Esophagus muscularis mucosa (tissue), 4 donors: ENCODE results near the gene ADAMTSL1. TPM values are rescaled to one million over a fixed set of nuclear protein-coding genes. Genes with fewer than 3 reads are reported as not detected.

ENCODE experiments used
- DNase-seq: peaks from one replicate; pipeline ENCODE4 v3.0.0-alpha.2; 2017; ENCODE audit errors: extremely low spot score
- H3K27ac ChIP-seq, 4 donors: fragments of 200-600 bp; sonication (generic); replicated peaks in 1 of 4; 1 replicate in 3 of 4; 2 replicates in 1 of 4; pipeline ENCODE4 v1.5.1; 2016 to 2019; ENCODE audit warnings: mild to moderate bottlenecking in 1 of 4
- H3K27me3 ChIP-seq, 4 donors: fragments of 200-600 bp; sonication (generic); one replicate each; pipeline versions ENCODE4 v1.5.1 to v1.6.0; 2016 to 2019
- H3K36me3 ChIP-seq, 4 donors: fragments of 200-600 bp; sonication (generic); one replicate each; pipeline ENCODE4 v1.5.1; 2016 to 2019
- H3K4me1 ChIP-seq, 4 donors: fragments of 200-600 bp; sonication (generic); one replicate each; pipeline ENCODE4 v1.5.1; 2016 to 2019
- H3K4me3 ChIP-seq, 4 donors: fragments of 200-600 bp; sonication (generic); 1 replicate in 2 of 4; 2 replicates in 2 of 4; pipeline ENCODE4 v1.5.1; 2016 to 2019; ENCODE audit warnings: mild to moderate bottlenecking in 4 of 4, moderate library complexity in 1 of 4
- H3K9me3 ChIP-seq, 4 donors: fragments of 200-600 bp; sonication (generic); 1 replicate in 3 of 4; 2 replicates in 1 of 4; pipeline ENCODE4 v1.5.1; 2016 to 2019
- CTCF ChIP-seq, 3 experiments: fragments of 200-600 bp in 2 of 3; fragments of 450-650 bp in 1 of 3; sonication (generic) in 2 of 3; IDR thresholded peaks; one replicate each; pipeline ENCODE4 v1.5.1; 2017 to 2019; ENCODE audit warnings: antibody characterized with exemption in 3 of 3, mild to moderate bottlenecking in 2 of 3, moderate library complexity in 1 of 3
- EP300 ChIP-seq: sonication (generic); formaldehyde crosslinking; IDR thresholded peaks from one replicate; pipeline ENCODE4 v1.6.1; 2017; ENCODE audit warnings: antibody characterized with exemption
- POLR2A ChIP-seq: fragments of 450-650 bp; IDR thresholded peaks from one replicate; pipeline ENCODE4 v1.6.1; 2017; ENCODE audit warnings: antibody characterized with exemption, moderate library complexity, mild to moderate bottlenecking, low read depth
- POLR2AphosphoS5 ChIP-seq, 2 donors: sonication (generic); formaldehyde crosslinking; IDR thresholded peaks; one replicate each; pipeline ENCODE4 v1.6.1; 2017; ENCODE audit warnings: antibody characterized with exemption in 2 of 2
- WGBS: methylation state at CpG from one replicate; pipeline ENCODE4 v1.1.5; 2018; 5-methylcytosine and 5-hydroxymethylcytosine counted together
- intact Hi-C: fragments of 100-400 bp; cut with DNase I; formaldehyde crosslinking; loops from one replicate; pipeline ENCODE4 v1.15.1; 2023
- total RNA-seq, 4 donors: library from RNA; depleted of rRNA; stranded (reverse); fragments of >200 nt; gene quantifications; one replicate each; pipeline versions ENCODE4 v1.1.0 to v1.2.1, GENCODE V29; 2016

Gene ADAMTSL1
- total RNA-seq, 4 donors from 2014 or later = 81.7 to 172 (median 145) TPM

DNA sequence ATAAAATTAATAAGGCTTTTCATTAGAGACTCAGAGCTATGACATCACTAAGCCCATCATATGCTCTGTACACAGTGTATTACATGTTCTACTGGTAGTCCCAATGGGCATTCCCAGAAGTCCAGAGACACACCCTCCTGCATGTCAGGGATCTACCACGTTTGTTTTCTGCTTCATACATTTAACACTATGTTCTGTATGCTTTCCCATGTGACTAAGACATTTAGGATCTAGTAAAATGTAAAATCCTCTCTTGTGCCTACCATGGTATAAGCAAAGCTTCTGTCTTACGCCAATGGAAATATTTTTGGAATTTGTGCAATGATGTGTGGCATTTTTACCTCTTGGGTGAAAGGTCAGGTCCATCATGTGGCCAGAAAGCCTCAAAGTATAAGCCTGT lies 192.4 kb downstream of the ADAMTSL1 start:
- Histone ChIP-seq H3K36me3 (no peaks in the 10 kb centered on the region), H3K9me3 (no peaks in the 10 kb centered on the region), H3K27me3 (no peaks in the 10 kb centered on the region), H3K4me3 (no peak overlapping the region), H3K27ac (no peak overlapping the region), H3K4me1 (peaks cover 0 to 24% (median 17%) of the 10 kb centered on the region in 4 donors)
- TF ChIP-seq POLR2AphosphoS5 (IDR thresholded peaks at IDR 0.05) (no peak), POLR2A (no peak), EP300 (no peak), CTCF (IDR thresholded peaks at IDR 0.05) (no peak)
- intact Hi-C loops = no loop called here
- WGBS = 44% methylated on average over 2 of the region's 2 CpGs
- no peak for DNase-seq

GRCh38 chr9:18666986-18667772 lies 193.2 kb downstream of the ADAMTSL1 start:
- Histone ChIP-seq H3K9me3 (no peaks in the 10 kb centered on the region), H3K27ac (no peak overlapping the region), H3K4me3 (no peak overlapping the region), H3K36me3 (no peaks in the 10 kb centered on the region), H3K4me1 (peaks cover 0 to 24% (median 17%) of the 10 kb centered on the region in 4 donors), H3K27me3 (no peaks in the 10 kb centered on the region)
- intact Hi-C loops = no loop called here
- TF ChIP-seq POLR2AphosphoS5 (IDR thresholded peaks at IDR 0.05) = no peak
- TF ChIP-seq POLR2A = no peak
- no peak for TF ChIP-seq EP300
- TF ChIP-seq CTCF (IDR thresholded peaks at IDR 0.05) = no peak
- no peak for DNase-seq
- WGBS = 74% methylated on average over 6 of the region's 6 CpGs

GRCh38 chr9:18668944-18669343 lies 195.0 kb downstream of the ADAMTSL1 start:
- DNase-seq = no peak
- no peaks in the 10 kb centered on the region for H3K27me3 ChIP-seq
- no peak overlapping the region for H3K27ac ChIP-seq
- peaks cover 0 to 24% (median 17%) of the 10 kb centered on the region in 4 donors for H3K4me1 ChIP-seq
- intact Hi-C loops = no loop called here
- no peak for TF ChIP-seq EP300
- no peak for TF ChIP-seq CTCF (IDR thresholded peaks at IDR 0.05)
- TF ChIP-seq POLR2A = no peak
- TF ChIP-seq POLR2AphosphoS5 (IDR thresholded peaks at IDR 0.05) = no peak
- H3K36me3 ChIP-seq = no peaks in the 10 kb centered on the region
- no peak overlapping the region for H3K4me3 ChIP-seq
- WGBS = 63% methylated on average over 2 of the region's 2 CpGs
- no peaks in the 10 kb centered on the region for H3K9me3 ChIP-seq

DNA sequence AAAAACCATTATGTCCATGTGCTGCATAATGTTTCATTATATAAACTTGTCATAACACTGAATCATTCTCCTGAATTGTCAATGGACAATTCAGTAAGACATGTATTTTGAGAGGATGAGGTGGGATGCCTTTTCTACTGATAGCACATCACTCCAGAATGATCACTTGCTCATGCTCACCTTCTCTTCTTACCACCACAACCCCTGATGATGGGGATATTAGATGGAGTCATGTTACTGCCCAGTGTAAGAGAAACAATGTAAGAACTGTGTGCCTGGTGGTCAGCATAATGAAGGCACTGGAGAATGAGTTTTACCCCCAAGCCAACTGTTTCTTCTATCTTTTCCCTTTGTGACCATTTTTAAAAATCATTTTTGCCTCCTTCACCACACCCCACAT lies 198.8 kb downstream of the ADAMTSL1 start:
- no peaks in the 10 kb centered on the region for H3K27me3 ChIP-seq
- no peak overlapping the region for H3K27ac ChIP-seq
- peaks cover 0 to 14% (median 11%) of the 10 kb centered on the region in 4 donors for H3K4me1 ChIP-seq
- no peaks in the 10 kb centered on the region for H3K36me3 ChIP-seq
- TF ChIP-seq CTCF (IDR thresholded peaks at IDR 0.05) (no peak), EP300 (no peak), POLR2AphosphoS5 (IDR thresholded peaks at IDR 0.05) (no peak), POLR2A (no peak)
- H3K4me3 ChIP-seq = no peak overlapping the region
- no peaks in the 10 kb centered on the region for H3K9me3 ChIP-seq
- DNase-seq = no peak
- intact Hi-C loops = loop anchor here (2.0 to 10.0 kb wide), 2 partner anchors 32 to 228 kb away; no protein-coding TSS in a partner anchor
